22Rv1 (cell line): ENCODE results near the gene DNASE1L2.

Experiments used
- H3K27ac ChIP-seq: fragments of 450-650 bp; 2 replicates; pipeline ENCODE4 v1.5.1; 2017
- CTCF ChIP-seq: fragments of 450-650 bp; IDR thresholded peaks from 2 replicates; pipeline ENCODE4 v1.5.1; 2017; ENCODE audit warnings: mild to moderate bottlenecking
- ZFX ChIP-seq: fragments of 450-650 bp; IDR thresholded peaks from 2 replicates; pipeline ENCODE4 v1.6.1; 2017; ENCODE audit warnings: antibody characterized with exemption, borderline replicate concordance

DNASE1L2 gene

GRCh38 chr16:2282262-2282661 lies 46.0 kb downstream of the DNASE1L2 start:
- no peak overlapping the region for H3K27ac ChIP-seq
- TF ChIP-seq ZFX = no peak
- TF ChIP-seq CTCF = no peak

GRCh38 chr16:2282866-2283555 lies 46.8 kb downstream of the DNASE1L2 start:
- TF ChIP-seq ZFX (no peak), CTCF (no peak)

GRCh38 chr16:2284001-2284770 lies 47.9 kb downstream of the DNASE1L2 start:
- H3K27ac ChIP-seq = no peak overlapping the region
- no peak for TF ChIP-seq CTCF

More at GRCh38 chr16:2282866-2283555, 46.8 kb downstream of the DNASE1L2 start:
- no peak overlapping the region for H3K27ac ChIP-seq

GRCh38 chr16:2284797-2285576 lies 48.7 kb downstream of the DNASE1L2 start:
- no peak overlapping the region for H3K27ac ChIP-seq
- TF ChIP-seq CTCF (no peak), ZFX (no peak)

- no peak overlapping the region for H3K27ac ChIP-seq
- TF ChIP-seq ZFX (no peak), CTCF (no peak)
Observed at GRCh38 chr16:2285731-2286191, 49.5 kb downstream of the DNASE1L2 start.

- H3K27ac ChIP-seq = no peak overlapping the region
- no peak for TF ChIP-seq CTCF
- TF ChIP-seq ZFX = no peak
Observed at GRCh38 chr16:2286550-2286949, 50.3 kb downstream of the DNASE1L2 start.
